ENCODE results near the gene DPF1.
"Not testable (repeated sequence)": the region's sequence is repeated elsewhere in the genome, so short reads cannot be mapped to it uniquely, and the experiment has no call there.

The DPF1 gene

DNA sequence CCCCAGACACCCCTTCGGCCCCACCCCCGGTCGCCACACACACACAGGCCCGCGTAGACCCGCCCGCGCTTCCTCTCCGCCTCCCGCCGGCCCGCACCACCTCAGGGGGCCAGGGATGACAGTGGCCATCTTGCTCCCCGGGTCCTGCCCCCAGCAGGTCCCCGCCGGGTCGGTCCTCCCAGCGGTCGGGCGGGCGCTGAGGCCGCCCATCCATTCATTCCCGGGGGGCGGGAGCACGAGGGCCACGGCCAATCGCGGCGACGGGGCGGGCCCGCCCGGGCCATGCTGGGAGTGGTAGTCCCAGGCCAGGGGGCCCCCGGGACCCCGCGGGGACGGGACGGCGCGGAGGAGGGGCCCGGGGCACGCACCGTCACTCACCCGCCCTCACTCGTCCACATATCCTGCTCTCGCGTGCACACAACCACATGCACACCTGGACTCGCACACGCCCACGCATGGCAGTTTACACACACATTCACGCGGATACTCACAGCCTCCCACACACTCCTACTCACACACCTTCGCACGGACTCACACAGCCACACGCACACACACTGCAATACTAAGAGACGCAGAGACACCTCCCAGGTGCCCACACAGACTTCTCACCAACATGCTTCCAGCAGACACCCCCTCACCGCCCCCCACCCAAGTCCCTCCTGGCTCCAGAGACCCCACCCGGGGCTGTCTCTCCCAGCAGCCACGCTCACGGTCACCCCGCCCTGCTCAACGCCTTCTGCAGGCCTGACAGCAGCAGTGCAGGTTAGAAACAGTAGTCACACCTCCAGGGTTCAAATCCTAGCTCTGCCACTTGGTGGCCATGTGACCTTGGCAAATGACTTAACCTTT is at the start of gene DPF1:
DPF1 (minus strand) TSS at position 209 of the 849 bp plus-strand sequence; CDS start at position 129, 80 bp downstream.
- no peak for DNase-seq (ENCODE audit: low read depth, low spot score)

DNA sequence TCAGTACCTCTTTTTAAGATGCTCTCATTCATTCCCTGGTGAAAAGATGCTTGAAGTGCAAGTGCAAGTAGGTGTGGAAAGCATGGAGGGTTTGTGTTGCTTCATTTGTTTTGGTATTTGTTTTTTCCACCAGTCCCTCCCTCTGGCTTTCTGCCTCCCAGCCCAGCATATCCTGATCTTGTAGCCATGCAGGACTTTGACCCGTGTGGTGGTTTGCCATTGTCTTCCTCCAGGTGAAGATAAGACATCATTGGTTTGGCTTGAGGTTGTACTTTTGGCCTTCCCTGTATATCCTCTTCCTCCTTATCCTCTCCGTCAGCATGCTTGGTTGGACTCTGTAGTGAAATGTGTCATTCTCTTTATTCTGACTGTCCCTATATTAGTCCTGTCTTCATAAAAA is 49.5 kb upstream of the DPF1 start:
- DNase-seq (ENCODE audit: low read depth, low spot score), result no peak

DNA sequence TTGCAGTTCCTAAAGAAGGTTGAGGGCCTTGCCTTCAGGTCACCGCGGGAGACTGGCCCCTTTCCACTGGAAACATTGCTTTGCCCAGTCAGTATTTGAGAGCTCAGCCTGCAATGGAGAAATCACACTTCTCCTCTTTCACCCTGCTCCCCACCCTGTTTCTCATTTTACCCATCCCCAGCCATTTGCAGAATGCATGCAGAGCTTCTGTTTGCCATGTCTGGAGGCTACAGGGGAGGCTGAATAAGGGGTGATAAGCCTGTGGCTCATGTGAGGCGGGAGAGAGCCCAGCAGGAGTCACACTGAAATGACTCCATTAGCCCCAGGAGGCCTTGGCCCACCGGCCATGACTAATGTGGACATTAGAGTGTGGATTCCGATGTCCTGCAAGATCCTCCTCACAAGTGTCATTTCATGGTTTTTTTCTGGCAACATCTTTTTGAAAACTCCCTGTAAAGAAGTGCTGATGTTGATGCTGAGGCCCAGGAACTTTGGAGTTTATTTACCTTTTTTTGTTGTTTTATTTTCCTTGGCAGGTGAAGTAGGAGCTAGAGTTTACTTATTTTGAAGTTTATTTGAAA is 46.7 kb upstream of the DPF1 start:
- DNase-seq (ENCODE audit: low read depth, low spot score), result peak; percentile 39

DNA sequence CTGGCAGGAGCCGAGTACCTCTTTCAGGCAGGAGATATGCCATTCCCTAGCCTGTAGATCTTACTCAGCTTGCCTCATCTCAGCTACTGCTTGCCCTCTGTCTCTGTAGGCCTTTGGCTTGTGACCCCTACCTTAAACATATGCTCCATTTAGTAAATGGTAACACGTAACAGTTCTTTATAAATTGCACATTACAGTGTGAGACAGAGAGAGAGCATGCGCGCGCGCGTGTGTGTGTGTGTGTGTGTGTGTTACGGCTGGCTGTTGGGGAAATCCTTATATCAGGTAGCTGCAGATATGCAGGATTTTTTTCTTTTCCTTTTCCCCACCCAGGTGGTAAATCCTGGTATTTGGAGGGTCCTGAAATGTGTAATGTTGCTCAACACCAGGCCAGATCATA is 44.5 kb upstream of the DPF1 start:
- no peak for DNase-seq (ENCODE audit: low read depth, low spot score)

DNA sequence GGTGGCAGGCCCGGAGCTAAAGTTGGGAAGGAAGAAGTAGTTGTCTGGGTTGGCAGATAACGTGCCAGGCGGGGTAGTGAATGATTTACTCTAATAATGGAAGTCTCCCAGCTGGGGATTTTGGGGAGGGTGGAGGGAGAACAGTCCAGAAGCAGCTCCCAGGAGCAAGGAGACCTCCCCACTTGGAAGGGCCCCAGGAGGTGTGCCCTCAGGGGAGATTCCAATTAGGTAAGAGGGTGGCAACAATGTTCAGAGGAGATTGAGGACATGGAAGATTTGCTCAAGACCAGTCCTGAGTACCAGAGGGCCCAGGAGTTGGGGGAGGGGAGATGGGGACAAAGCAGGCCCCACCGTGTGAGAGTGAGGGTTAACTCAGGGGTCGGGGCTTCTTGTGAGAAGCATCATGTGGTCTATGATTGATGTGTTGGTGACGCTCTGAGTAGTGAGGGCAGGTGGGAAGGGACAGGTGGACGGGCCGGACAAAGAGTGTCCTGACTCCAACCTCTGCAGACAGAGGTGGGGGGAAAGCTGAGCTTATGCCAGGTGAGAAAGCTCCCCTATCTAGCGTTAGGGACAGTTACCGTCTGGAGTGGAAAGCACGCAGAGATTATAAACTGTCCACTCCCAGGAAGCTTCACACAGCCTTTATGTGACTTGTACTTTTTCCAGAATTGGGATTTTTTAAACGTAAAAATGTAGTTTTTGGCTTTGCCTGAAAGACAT is 43.9 kb upstream of the DPF1 start:
- DNase-seq (ENCODE audit: low read depth, low spot score), result no peak

DNA sequence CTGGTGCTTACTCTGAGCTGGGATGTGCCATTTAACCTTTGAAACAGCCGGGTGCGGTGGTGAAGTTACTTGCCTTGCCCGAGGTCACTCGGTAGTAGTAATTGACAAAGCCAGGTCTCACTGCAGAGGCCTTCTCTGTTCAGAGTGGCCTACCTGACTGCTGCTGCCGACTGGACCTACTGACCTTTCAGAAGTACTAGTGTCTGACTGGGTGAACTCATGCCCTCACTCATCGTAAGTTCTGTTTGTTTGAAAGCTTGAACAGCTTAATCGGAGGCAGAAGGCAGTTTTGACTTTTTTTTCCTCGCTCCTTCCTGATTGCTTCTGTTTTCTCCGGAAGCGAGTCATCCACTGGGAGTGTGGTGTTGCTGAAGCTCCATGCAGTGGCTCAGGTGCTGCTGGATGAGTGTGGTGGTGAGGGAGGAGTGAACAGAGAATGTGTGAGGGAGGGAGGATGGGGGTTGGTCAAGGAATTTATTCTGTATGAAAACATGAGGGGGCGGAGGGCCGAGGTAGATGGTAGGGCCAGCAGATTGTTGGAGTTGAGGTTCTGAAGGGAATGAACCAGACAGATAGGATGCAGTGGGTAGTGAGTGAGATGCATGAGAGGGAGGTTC is 43.1 kb upstream of the DPF1 start:
- DNase-seq (ENCODE audit: low read depth, low spot score), result no peak

DNA sequence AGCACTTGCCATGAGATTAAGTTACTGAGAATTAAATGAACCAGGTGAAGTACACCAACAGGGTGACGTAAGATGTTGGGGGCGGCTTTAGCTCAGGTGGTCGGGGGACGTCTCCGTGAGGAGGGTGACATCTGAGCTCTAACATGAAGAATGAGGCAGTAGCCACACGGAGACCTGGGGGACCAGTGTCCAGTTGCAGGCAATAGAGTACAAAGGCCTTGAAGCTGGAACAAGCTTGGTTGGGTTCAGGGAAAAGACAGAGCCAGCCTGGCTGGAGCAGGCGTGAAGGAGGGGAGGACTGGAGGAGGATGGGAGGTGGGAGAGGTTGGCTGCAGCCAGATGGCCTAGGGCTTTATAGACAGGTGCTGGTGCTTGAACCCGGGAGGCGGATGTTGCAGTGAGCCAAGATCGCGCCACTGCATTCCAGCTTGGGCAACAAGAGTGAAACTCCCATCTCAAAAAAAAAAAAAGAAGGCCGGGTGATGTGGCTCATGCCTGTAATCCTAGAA is 42.0 kb upstream of the DPF1 start:
- no peak for DNase-seq (ENCODE audit: low read depth, low spot score)

DNA sequence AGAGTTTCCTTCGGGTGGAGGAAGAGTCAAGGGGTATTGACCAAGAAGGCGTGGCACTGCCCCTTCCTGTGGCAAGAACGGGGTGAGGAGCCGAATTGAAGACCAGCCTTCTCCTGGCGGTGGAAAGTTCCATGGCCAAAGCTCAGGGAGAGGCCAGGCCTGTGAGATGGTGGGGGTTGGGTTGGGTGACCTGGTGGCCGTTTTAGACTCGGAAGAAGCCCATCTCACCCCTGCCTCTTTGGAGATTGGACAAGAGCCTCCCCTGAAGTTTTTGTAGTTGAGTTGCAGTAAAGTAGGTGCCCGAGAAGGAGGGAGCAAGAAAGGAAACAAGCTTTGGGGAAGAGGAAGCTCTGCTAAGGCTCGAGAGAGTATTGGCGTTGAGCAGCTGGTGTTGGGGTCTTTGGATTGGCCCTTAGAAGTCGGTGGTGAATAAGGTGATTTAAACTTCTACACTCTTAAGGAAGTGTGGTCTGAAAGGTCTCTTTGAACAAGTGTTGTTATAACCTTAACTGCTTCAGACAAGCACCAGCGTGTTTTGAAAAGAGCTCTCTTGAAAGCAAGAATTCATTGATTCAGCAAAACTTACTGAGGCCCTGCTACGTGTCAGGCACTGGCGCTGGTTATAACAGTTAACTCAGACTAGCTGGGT is 41.3 kb upstream of the DPF1 start:
- no peak for DNase-seq (ENCODE audit: low read depth, low spot score)

DNA sequence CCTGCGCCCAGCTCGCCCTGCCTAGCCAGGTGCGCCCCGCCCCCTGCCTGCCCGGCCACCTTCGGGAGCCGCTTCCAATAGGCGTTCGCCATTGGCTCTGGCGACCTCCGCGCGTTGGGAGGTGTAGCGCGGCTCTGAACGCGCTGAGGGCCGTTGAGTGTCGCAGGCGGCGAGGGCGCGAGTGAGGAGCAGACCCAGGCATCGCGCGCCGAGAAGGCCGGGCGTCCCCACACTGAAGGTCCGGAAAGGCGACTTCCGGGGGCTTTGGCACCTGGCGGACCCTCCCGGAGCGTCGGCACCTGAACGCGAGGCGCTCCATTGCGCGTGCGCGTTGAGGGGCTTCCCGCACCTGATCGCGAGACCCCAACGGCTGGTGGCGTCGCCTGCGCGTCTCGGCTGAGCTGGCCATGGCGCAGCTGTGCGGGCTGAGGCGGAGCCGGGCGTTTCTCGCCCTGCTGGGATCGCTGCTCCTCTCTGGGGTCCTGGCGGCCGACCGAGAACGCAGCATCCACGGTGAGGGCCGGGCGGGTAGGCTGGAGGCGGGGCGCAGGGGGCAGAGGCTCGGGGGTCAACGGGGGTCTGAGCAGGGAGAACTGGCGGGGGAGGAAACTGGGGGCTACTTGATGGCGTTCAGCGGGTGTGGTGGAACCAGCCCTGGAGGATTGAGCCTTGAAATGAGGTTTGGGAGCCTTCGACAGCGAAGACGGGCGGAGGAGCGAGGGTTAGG is 40.6 kb upstream of the DPF1 start, which contains the start of gene SPINT2:
SPINT2 (plus strand) TSS at position 88 of the 727 bp plus-strand sequence; CDS start at position 408, 320 bp downstream.
- DNase-seq (ENCODE audit: low read depth, low spot score), result no peak

DNA sequence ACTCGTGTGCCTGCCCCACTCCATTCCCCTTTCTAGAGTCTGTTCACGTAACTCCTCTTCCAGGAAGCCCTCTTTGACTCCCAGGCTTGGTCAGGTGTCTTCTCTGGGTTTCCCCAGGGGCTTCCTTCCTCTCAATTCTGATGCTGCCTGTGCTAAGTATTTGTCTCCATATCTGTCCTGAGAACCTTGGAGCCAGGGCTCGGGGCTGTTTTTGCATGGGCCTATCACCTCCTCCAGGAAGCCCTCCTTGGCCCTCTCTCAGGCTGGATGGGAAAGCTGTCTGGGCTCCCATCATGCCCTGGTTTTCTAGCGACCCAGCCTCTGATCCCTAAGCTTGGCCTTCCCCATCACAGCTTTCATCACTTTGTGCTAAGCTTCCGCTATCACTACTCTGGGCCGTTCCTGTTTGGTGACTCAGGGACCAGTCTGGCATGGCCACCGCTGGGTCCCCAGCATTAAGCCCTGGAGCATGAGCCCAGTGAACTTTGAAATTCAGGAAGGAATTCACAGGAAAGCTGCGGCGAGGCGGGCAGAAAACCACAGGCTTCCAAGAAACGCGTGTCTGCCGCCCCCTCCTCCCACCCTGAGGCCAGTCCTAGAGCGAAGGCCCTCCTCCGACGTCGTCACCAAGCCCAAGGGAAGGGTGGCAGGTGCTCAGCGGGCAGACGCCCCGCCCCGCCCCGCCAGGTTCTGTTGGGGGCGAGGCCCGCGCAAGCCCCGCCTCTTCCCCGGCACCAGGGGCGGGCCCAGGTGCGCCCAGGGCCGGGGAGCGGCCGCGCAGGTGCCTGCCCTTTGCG is 39.9 kb upstream of the DPF1 start:
- no peak for DNase-seq (ENCODE audit: low read depth, low spot score)

DNA sequence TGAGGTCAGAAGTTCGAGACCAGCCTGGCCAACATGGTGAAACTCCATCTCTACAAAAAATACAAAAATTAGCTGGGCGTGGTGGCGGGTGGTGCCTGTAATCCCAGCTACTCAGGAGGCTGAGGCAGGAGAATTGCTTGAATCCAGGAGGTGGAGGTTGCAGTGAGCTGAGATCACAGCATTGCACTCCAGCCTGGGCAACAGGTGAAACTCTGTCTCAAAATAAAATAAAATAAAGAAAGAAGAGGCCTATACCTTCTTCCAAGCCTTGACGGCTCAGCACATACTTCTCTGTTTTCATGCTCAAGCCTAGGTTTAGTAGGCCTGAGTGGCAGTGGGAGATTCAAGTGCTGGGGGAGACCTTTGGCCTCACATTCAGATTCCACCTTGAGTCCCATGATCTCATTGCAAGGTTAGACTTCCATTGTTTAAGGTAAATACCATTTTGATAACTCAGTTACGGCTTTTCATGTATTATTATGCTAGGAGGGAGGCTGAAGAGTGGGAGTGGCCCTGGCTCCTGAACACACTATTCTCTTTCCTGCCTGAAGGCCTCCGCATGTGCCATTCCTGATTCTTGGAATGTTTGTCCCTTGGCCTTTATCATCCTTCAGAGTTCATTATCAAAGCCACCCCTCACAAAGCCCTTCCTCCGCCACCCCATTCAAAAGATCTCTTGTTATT is 38.7 kb upstream of the DPF1 start:
- no peak for DNase-seq (ENCODE audit: low read depth, low spot score)

DNA sequence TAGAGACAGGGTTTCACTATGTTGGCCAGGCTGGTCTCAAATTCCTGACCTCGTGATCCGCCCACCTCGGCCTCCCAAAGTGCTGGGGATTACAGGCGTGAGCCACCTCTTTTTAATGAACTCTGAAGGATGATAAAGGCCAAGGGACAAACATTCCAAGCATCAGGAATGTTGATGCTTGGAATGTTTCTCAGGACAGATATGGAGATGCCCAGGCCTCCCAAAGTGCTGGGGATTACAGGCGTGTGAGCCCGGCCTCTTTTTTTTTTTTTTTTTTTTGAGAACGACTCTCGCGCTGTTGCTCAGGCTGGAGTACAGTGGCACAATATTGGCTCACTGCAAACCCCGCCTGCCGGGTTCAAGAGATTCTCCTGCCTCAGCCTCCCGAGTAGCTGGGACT is 37.9 kb upstream of the DPF1 start:
- DNase-seq (ENCODE audit: low read depth, low spot score), result not testable (repeated sequence)

DNA sequence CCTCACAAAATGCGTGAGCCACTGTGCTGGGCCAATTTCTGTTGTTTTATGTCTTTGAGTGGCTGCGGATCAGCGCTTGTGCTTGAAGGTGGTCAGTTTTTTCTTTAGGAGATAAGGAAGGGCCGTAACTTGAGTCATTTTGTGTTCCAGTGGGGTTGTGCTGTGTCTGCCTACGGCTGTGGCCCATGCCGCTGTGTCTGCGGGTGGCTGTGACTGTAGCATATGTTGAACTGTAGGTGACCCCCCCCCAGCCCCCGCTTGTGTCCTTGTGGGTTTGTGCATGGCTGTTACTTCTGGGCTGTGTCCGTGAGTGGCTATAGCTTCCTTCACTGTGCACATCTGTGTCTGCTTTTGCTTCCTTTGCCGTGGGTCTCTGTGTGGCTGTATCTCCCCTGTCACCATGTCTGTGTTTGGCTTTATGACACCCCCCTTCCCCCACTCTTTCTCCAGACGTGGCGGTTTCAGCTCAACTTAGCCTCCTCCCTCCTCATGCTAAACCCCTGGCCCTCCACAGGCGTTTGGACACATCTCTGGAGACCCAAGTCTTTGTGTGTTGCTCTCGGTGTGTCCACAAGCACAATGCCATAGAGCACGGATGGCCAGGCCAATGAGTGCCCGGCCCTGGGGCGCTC is 31.5 kb upstream of the DPF1 start:
- no peak for DNase-seq (ENCODE audit: low read depth, low spot score)

DNA sequence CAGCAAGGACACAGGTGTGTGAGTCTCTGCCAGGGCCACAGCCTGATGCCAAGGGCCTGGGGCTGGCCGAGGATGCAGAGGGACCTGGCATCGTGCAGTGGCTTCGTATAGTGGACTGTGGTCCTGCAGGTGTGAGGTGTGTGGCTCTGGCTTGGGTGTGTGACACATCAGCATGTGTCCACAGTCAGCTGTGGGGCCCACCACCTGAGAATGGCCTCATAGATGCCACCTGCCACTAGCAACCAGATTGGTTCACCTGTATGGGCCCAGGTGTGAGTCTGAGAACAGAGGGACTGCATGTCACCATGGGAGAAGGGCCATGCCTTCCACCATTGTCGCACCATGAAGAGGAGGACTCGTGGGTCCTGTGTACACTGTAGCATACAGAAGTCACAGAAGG is 29.8 kb upstream of the DPF1 start:
- no peak for DNase-seq (ENCODE audit: low read depth, low spot score)

DNA sequence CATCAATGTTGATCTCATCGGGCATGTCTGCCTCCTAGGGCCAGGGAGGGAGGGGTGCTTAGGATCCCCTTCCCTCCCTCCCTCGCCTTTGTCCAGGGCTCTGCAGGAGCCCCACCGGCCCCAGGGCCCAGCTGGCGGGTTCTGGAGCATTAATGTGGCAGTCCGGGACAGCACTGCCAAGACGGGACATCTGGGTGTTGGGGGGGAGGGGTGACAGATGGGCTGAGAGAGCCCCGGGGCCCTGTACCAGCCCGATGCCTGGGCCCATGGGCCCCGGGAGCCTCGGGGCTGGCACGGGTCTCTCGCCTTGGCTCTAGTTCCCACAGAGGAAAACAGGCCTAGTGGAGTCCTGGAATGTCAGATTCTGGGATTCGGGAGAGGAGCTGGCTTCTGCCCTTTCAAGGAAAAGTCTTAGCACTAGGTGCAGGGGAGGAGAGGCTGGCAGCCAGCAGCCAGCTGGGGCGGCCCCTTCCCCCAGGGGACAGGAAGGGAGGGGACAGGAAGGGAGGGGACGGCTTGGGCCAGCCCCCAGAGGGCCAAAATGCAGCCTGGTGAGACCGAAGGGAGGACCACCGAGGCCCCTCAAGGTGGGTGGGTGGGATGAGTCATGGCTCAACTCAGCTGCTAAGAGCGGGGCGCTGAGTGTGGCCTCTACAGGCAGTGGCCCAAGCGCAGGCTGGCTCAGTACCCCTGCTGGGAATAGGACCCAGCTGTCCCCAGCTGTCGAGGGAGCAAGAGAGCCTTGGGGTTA is 29.1 kb upstream of the DPF1 start:
- DNase-seq (ENCODE audit: low read depth, low spot score), result no peak

DNA sequence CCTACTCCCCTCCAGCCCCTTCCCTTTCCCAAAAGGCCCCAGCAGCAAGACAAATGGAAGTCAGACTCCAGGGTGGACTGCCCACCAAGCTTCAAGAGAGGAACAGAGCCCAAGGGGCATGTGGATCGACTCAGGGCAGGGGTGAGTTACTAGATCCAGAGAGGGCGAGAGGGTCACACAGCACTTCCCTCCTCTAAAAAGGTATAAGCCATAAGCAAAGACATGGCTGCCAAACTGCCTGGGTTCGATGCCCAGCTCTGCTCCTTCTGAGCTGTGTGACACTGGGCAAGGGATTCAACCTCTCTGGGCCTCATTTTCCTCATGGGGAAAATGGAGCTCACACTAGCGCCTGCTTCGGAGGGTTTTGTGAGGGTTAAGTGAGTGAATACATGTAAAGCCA is 28.4 kb upstream of the DPF1 start:
- no peak for DNase-seq (ENCODE audit: low read depth, low spot score)

DNA sequence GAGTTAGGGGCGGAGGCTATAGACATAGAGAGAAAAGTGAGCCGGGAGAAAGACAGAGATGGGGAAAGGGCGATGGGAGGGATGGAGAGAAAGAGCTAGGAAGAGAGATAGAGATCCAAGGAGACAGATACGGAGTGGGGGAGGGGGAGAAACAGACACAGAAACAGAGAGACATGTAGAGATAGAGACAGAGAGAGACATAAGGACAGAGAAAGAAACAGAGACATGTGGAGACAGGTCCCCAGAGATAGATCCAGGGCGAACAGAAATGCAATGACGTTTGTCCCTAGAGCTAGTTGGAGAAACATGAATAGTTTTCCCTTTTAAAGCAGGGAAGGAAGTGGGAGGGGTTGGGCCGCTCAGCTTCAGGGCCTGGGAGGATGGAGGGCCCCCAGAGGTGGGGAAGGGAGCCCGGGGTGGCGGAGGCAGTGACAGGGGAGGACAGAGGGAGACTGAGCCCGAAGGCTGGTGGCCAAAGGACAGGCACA is 27.6 kb upstream of the DPF1 start:
- DNase-seq (ENCODE audit: low read depth, low spot score), result no peak

All from brain pericyte (primary cell).